WTC11 (cell line): Measurements from ENCODE around the gene GALNT2. TPM values are rescaled to one million over a fixed set of nuclear protein-coding genes. Genes with fewer than 3 reads are reported as not detected.

Source experiments
- ATAC-seq: fragments of 200-7000 bp; cut with Tn5 transposase; 2 replicates; pipeline ENCODE4 v1.10.0; 2021; ENCODE audit warnings: mild to moderate bottlenecking, moderate library complexity
- CTCF ChIA-PET: fragments of 300-600 bp; sonication (Branson Sonifier 250); formaldehyde crosslinking; loops from one replicate; lab custom pipeline; 2021; ENCODE audit warnings: antibody characterized with exemption; lab: Charles Lee
- POLR2A ChIA-PET: fragments of 350-600 bp; sonication (Branson Sonifier 250); formaldehyde crosslinking; loops from one replicate; lab custom pipeline; 2021; ENCODE audit warnings: antibody characterized with exemption; lab: Charles Lee
- DNase-seq: peaks from one replicate; pipeline ENCODE4 v3.0.0; 2021; ENCODE audit warnings: low spot score
- H3K27ac Mint-ChIP-seq: 2 replicates; pipeline ENCODE4 v1.8.0; 2021; ENCODE audit warnings: mixed read lengths
- H3K27me3 Mint-ChIP-seq: 2 replicates; pipeline ENCODE4 v1.8.0; 2021; ENCODE audit warnings: low read depth, mild to moderate bottlenecking, moderate library complexity, mixed read lengths
- H3K36me3 Mint-ChIP-seq: 2 replicates; pipeline ENCODE4 v1.8.0; 2021; ENCODE audit warnings: mixed read lengths
- H3K4me1 Mint-ChIP-seq: 2 replicates; pipeline ENCODE4 v1.8.0; 2022; ENCODE audit warnings: mixed read lengths
- H3K4me3 Mint-ChIP-seq: 2 replicates; pipeline ENCODE4 v1.8.0; 2021; ENCODE audit warnings: mild to moderate bottlenecking, moderate library complexity, mixed read lengths
- H3K9me3 Mint-ChIP-seq: 2 replicates; pipeline ENCODE4 v1.8.0; 2021; ENCODE audit warnings: mixed read lengths
- CDX4 ChIP-seq: fragments of 250-450 bp; sonication (Bioruptor Pico); IDR thresholded peaks from 2 replicates; pipeline ENCODE4 v1.9.0; 2021; ENCODE audit warnings: moderate library complexity, mild to moderate bottlenecking, inconsistent platforms, borderline replicate concordance
- CREB1 ChIP-seq: sonication (generic); formaldehyde crosslinking; IDR thresholded peaks from 2 replicates; pipeline ENCODE4 v1.8.0; 2023; ENCODE audit warnings: mild to moderate bottlenecking, missing genetic modification reagents
- CTCF ChIP-seq: fragments of 200-600 bp; IDR thresholded peaks from 2 replicates; pipeline ENCODE4 v1.8.0; 2022; ENCODE audit warnings: antibody characterized with exemption
- E2F5 ChIP-seq: sonication (generic); formaldehyde crosslinking; IDR thresholded peaks from 2 replicates; pipeline ENCODE4 v1.8.1; 2022; ENCODE audit warnings: mild to moderate bottlenecking, moderate library complexity, missing genetic modification reagents
- ESRRA ChIP-seq: sonication (generic); formaldehyde crosslinking; IDR thresholded peaks from 2 replicates; pipeline ENCODE4 v1.8.1; 2022; ENCODE audit warnings: mild to moderate bottlenecking, missing genetic modification reagents, borderline replicate concordance
- FOXJ3 ChIP-seq: sonication (generic); formaldehyde crosslinking; IDR thresholded peaks from 2 replicates; pipeline ENCODE4 v1.9.0; 2021; ENCODE audit warnings: missing genetic modification reagents, mild to moderate bottlenecking, borderline replicate concordance
- NFATC4 ChIP-seq: fragments of 250-450 bp; sonication (Bioruptor Pico); IDR thresholded peaks from 2 replicates; pipeline ENCODE4 v1.9.0; 2021; ENCODE audit warnings: mild to moderate bottlenecking
- NFE2L1 ChIP-seq: sonication (generic); formaldehyde crosslinking; IDR thresholded peaks from 2 replicates; pipeline ENCODE4 v1.8.1; 2023; ENCODE audit warnings: missing genetic modification reagents
- RELA ChIP-seq: sonication (generic); formaldehyde crosslinking; IDR thresholded peaks from 2 replicates; pipeline ENCODE4 v1.8.1; 2022; ENCODE audit warnings: missing genetic modification reagents, mild to moderate bottlenecking, borderline replicate concordance
- SMAD3 ChIP-seq: sonication (generic); formaldehyde crosslinking; IDR thresholded peaks from 2 replicates; pipeline ENCODE4 v1.8.0; 2022; ENCODE audit warnings: missing genetic modification reagents, mild to moderate bottlenecking, borderline replicate concordance
- SP1 ChIP-seq: sonication (generic); formaldehyde crosslinking; conservative IDR thresholded peaks from 2 replicates; pipeline ENCODE4 v1.8.1; 2022; ENCODE audit warnings: missing genetic modification reagents
- TCF7 ChIP-seq: sonication (generic); formaldehyde crosslinking; IDR thresholded peaks from 2 replicates; pipeline ENCODE4 v1.8.0; 2022; ENCODE audit warnings: mild to moderate bottlenecking, low read depth, missing genetic modification reagents, moderate library complexity
- TEAD1 ChIP-seq: sonication (generic); formaldehyde crosslinking; IDR thresholded peaks from 2 replicates; pipeline ENCODE4 v1.8.0; 2022; ENCODE audit warnings: mild to moderate bottlenecking, missing genetic modification reagents
- USF2 ChIP-seq: sonication (generic); formaldehyde crosslinking; IDR thresholded peaks from 2 replicates; pipeline ENCODE4 v1.8.1; 2023; ENCODE audit warnings: mild to moderate bottlenecking, missing genetic modification reagents, moderate library complexity
- ZNF121 ChIP-seq: sonication (generic); formaldehyde crosslinking; IDR thresholded peaks from 2 replicates; pipeline ENCODE4 v1.8.0; 2023; ENCODE audit warnings: missing genetic modification reagents
- ZNF219 ChIP-seq: sonication (generic); formaldehyde crosslinking; IDR thresholded peaks from 2 replicates; pipeline ENCODE4 v1.8.0; 2023; ENCODE audit warnings: missing genetic modification reagents, mild to moderate bottlenecking, borderline replicate concordance
- ZNF263 ChIP-seq: sonication (generic); formaldehyde crosslinking; IDR thresholded peaks from 2 replicates; pipeline ENCODE4 v1.8.1; 2022; ENCODE audit warnings: low read depth, mild to moderate bottlenecking, moderate library complexity, missing genetic modification reagents
- ZNF396 ChIP-seq: fragments of 250-450 bp; sonication (Bioruptor Pico); IDR thresholded peaks from 2 replicates; pipeline ENCODE4 v1.8.0; 2021; ENCODE audit warnings: mild to moderate bottlenecking, moderate library complexity, borderline replicate concordance
- total RNA-seq: library from RNA; stranded (reverse); gene quantifications from 3 replicates; pipeline ENCODE4 v1.2.3, GENCODE V29; 2021
- TF ChIP-seq, protein P1 (sequence below): sonication (generic); formaldehyde crosslinking; IDR thresholded peaks from 2 replicates; pipeline ENCODE4 v1.8.0; 2023; ENCODE audit warnings: missing genetic modification reagents, mild to moderate bottlenecking, borderline replicate concordance
- TF ChIP-seq, protein P2 (sequence below): fragments of 250-450 bp; sonication (Bioruptor Pico); conservative IDR thresholded peaks from 2 replicates; pipeline ENCODE4 v1.9.0; 2021; ENCODE audit warnings: mild to moderate bottlenecking
- TF ChIP-seq, protein P3 (sequence below): fragments of 250-450 bp; sonication (Bioruptor Pico); IDR thresholded peaks from 2 replicates; pipeline ENCODE4 v1.9.0; 2021; ENCODE audit warnings: mild to moderate bottlenecking, borderline replicate concordance

Gene GALNT2
- total RNA-seq, 1 experiment from 2014 or later: 74.8 TPM

DNA sequence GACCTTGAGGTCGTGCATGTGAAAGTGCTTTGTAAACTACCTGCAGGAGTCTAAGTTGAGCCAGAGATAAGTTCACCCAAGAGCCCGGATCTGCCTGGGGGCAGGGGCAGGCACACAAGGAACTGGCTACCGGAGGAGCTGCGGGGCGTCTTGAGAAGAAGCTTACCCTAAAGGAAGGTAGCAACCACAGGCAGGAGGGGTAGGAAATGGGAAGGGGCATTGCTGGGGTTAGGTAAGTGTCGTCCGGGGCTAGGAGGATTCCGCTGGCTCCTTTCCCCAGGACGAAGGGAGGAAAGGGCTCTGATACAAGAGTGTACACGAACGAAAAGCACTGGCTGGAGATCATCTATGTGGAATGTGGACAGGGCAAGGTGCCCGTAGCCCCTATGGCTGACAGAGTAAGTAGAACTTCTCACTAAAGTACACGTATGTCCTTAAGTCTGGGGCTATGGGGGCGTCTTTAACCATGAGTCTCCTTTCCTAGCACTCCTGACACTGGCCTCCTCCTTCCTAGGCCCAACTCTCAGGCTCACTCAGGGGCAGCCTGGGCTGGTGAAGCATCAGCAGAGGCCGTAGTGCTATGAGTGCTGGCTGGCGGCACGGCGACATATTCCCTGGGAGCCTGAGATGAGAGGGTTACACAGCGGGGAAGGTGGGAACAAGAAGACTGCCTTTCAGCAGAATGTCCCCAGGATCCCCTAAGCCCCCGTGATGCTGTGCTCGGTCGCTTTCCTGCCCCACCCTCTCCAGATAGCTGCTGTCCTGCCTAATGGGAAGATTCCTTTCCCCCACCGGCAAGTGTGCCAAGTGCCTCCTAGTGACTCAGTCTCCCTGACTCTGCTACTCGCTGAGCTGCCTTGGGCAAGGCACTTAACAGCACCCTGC is 9.1 kb upstream of the GALNT2 start (continued):
- TF ChIP-seq, protein P1, sequence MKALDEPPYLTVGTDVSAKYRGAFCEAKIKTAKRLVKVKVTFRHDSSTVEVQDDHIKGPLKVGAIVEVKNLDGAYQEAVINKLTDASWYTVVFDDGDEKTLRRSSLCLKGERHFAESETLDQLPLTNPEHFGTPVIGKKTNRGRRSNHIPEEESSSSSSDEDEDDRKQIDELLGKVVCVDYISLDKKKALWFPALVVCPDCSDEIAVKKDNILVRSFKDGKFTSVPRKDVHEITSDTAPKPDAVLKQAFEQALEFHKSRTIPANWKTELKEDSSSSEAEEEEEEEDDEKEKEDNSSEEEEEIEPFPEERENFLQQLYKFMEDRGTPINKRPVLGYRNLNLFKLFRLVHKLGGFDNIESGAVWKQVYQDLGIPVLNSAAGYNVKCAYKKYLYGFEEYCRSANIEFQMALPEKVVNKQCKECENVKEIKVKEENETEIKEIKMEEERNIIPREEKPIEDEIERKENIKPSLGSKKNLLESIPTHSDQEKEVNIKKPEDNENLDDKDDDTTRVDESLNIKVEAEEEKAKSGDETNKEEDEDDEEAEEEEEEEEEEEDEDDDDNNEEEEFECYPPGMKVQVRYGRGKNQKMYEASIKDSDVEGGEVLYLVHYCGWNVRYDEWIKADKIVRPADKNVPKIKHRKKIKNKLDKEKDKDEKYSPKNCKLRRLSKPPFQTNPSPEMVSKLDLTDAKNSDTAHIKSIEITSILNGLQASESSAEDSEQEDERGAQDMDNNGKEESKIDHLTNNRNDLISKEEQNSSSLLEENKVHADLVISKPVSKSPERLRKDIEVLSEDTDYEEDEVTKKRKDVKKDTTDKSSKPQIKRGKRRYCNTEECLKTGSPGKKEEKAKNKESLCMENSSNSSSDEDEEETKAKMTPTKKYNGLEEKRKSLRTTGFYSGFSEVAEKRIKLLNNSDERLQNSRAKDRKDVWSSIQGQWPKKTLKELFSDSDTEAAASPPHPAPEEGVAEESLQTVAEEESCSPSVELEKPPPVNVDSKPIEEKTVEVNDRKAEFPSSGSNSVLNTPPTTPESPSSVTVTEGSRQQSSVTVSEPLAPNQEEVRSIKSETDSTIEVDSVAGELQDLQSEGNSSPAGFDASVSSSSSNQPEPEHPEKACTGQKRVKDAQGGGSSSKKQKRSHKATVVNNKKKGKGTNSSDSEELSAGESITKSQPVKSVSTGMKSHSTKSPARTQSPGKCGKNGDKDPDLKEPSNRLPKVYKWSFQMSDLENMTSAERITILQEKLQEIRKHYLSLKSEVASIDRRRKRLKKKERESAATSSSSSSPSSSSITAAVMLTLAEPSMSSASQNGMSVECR (CRISPR knock-in tag): no peak
- TF ChIP-seq ESRRA (no peak), E2F5 (CRISPR knock-in tag) (no peak), SMAD3 (no peak), RELA (CRISPR knock-in tag) (no peak)

- Mint-ChIP-seq H3K4me3 (no peak overlapping the region), H3K27me3 (no peaks in the 10 kb centered on the region), H3K36me3 (peaks cover 12% of the 10 kb centered on the region), H3K27ac (no peak overlapping the region), H3K4me1 (peaks cover 7% of the 10 kb centered on the region; the same call in 1 of the 2 replicates), H3K9me3 (peaks cover 27% of the 10 kb centered on the region)
- DNase-seq (no peak), ATAC-seq (no peak)
- ChIA-PET CTCF (no interaction called here), POLR2A (no interaction called here)
- no peak for TF ChIP-seq SP1 (CRISPR knock-in tag)
- TF ChIP-seq NFATC4 (CRISPR knock-in tag): no peak
- no peak for TF ChIP-seq ZNF263 (CRISPR knock-in tag)
- no peak for TF ChIP-seq USF2 (CRISPR knock-in tag)
- TF ChIP-seq ZNF121 (CRISPR knock-in tag): no peak
- no peak for TF ChIP-seq CREB1 (CRISPR knock-in tag)
- TF ChIP-seq TEAD1 (CRISPR knock-in tag): no peak
- TF ChIP-seq FOXJ3 (CRISPR knock-in tag): no peak
- TF ChIP-seq CDX4 (CRISPR knock-in tag): no peak
- TF ChIP-seq ZNF396 (CRISPR knock-in tag): no peak
- no peak for TF ChIP-seq CTCF
- TF ChIP-seq TCF7 (CRISPR knock-in tag): no peak
- TF ChIP-seq, protein P2, sequence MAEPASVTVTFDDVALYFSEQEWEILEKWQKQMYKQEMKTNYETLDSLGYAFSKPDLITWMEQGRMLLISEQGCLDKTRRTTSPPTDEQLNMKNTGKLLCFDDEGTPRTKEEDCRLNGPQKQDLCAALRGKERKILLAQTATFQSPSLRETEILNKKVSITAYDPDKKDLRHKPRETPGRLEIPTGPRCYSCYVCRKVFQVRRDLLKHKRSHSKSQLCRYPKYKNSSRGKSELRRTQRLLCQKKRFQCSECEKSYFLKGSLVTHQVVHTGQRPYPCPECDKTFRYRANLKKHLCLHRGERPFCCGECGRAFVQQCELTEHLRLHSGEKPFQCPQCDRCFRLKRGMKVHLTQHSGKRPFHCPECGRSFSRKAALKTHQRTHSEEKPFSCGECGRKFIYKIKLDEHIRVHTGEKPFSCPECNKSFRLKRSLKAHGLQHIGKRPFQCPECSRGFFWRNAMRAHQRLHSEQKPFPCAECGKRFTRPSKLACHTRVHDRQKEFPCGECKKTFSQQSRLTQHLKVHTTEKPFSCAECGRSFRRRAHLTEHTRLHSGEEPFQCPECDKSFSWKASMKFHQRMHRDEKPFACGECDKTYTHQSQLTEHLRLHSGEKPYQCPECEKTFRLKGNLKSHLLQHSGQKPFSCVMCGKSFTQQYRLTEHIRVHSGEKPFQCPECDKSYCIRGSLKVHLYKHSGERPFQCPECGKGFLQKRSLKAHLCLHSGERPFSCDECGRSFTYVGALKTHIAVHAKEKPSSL (CRISPR knock-in tag): no peak
- no peak for TF ChIP-seq NFE2L1 (CRISPR knock-in tag)
- TF ChIP-seq, protein P3, sequence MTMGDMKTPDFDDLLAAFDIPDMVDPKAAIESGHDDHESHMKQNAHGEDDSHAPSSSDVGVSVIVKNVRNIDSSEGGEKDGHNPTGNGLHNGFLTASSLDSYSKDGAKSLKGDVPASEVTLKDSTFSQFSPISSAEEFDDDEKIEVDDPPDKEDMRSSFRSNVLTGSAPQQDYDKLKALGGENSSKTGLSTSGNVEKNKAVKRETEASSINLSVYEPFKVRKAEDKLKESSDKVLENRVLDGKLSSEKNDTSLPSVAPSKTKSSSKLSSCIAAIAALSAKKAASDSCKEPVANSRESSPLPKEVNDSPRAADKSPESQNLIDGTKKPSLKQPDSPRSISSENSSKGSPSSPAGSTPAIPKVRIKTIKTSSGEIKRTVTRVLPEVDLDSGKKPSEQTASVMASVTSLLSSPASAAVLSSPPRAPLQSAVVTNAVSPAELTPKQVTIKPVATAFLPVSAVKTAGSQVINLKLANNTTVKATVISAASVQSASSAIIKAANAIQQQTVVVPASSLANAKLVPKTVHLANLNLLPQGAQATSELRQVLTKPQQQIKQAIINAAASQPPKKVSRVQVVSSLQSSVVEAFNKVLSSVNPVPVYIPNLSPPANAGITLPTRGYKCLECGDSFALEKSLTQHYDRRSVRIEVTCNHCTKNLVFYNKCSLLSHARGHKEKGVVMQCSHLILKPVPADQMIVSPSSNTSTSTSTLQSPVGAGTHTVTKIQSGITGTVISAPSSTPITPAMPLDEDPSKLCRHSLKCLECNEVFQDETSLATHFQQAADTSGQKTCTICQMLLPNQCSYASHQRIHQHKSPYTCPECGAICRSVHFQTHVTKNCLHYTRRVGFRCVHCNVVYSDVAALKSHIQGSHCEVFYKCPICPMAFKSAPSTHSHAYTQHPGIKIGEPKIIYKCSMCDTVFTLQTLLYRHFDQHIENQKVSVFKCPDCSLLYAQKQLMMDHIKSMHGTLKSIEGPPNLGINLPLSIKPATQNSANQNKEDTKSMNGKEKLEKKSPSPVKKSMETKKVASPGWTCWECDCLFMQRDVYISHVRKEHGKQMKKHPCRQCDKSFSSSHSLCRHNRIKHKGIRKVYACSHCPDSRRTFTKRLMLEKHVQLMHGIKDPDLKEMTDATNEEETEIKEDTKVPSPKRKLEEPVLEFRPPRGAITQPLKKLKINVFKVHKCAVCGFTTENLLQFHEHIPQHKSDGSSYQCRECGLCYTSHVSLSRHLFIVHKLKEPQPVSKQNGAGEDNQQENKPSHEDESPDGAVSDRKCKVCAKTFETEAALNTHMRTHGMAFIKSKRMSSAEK: no peak
- no peak for TF ChIP-seq ZNF219 (CRISPR knock-in tag)
Observed at GRCh38 chr1:230058626-230059025, 8.4 kb upstream of the GALNT2 start.
